ENCODE data around the gene KRTAP10-12.

The KRTAP10-12 gene

GRCh38 chr21:44734841-44735240 lies 37.9 kb downstream of the KRTAP10-12 start:
- no peak for DNase-seq

- DNase-seq, result no peak
These were observed 38.8 kb downstream of the KRTAP10-12 start for GRCh38 chr21:44735821-44736220.

DNA sequence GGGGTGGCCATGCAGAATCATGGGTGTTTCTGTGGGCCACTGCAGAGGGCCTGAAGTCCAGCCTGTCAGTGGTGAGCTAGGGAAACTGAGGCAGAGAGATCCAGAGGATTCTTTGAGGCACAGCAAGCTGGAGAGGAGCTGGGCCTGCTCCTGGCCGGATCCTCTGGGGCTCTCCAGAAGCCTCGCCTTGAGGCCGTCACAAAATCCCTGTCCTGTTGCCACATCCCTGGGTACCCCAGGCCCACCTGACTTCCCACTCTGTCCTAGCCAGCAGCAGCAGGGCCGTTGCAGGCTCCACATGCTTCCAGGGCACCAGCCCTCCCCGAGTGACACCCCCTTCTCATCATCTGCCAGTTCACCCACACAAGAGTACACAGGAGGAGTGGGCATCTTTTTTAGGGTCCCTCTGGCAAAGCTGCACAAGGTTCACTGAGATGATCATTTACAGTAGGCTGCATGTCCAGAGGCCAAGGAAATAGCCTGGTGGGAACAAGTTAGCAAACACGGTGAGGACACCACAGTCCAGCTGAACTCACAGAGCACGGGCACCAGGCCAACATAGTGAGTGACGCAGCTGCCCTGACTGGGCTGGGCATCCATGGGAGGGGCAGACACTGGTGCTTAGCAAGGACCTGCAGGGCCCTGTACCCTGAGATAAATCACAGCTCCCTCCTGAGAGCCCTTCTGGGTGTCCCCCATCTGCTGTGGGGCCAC lies 39.5 kb downstream of the KRTAP10-12 start:
- DNase-seq, result no peak

GRCh38 chr21:44737706-44738354 lies 40.9 kb downstream of the KRTAP10-12 start:
- peak; percentile 25 for DNase-seq

DNA sequence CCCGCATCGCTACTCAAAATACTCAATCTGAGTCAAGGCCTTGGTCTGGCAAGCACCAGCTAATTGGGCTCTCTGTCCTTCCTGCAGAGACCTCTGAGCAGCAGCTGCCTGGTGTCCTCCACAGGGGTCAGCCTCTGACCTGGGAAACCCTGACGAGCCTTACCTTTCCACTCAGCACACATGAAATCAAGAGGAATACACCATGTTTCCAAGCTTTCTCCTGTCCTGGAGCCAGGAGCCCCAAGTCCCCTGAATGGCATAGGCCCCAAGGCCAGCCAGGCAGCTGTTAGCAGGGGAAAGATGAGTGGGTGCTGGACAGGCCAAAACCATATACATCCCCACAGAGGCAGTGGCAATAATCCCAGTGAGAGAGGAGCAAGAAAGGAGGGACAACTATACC lies 41.6 kb downstream of the KRTAP10-12 start:
- DNase-seq, result no peak

DNA sequence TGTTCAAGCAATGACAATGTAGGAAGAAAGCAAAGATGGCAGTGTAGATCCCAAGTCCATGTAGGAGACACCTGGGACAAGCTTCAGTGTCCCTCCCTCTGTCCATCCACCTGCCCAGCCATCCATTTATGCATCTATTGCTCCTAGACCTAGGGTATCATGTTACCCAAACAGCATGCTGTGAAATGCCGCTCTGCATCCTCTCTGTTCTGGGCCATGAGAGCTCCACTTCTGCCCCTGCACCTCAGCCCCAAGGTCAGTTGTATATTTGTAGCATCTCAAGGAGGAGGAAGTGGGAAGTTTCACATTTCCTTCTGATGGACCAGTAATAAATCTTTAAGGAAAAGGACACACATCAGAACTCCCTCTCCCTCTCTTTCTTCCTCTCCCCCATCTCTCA lies 42.3 kb downstream of the KRTAP10-12 start:
- no peak for DNase-seq

DNA sequence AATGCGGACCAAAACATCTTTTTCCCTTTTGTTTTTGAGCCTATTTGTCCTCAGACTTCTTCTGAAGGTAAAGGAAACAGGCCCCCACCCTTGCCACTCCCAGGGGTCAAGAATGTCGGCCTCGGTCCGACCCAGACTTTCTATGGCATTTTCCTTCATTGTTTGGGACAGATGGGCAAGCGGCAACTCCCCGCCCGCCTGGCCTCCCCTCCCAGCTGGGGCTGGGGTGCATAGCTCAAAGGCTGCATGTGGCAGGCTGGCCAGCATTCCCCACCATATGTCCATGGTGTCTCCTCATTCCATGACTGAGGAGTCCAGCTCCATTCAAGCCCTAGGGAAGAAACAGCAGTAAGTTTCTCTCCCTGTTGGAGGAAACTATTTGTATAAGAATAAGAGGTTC lies 43.8 kb downstream of the KRTAP10-12 start:
- no peak for DNase-seq

GRCh38 chr21:44741921-44742320 lies 44.9 kb downstream of the KRTAP10-12 start:
- DNase-seq, result no peak

GRCh38 chr21:44742418-44743153 lies 45.6 kb downstream of the KRTAP10-12 start:
- peak; percentile 50 for DNase-seq

All from NCI-H2171 (cell line).